Panc1 (cell line): ENCODE results near the gene FAM81B. TPM values are rescaled to one million over a fixed set of nuclear protein-coding genes. Genes with fewer than 3 reads are reported as not detected.

Source experiments
- ATAC-seq: fragments of 200-7000 bp; cut with Tn5 transposase; 2 replicates; pipeline ENCODE4 v1.9.1; 2020; ENCODE audit warnings: mild to moderate bottlenecking, moderate library complexity
- BruUV-seq: library from RNA; stranded (reverse); fragments of 400-500 nt; replicated peaks from 2 replicates; lab custom pipeline; 2021; lab: Mats Ljungman, UMichigan
- CTCF ChIA-PET: fragments of 300-600 bp; sonication (Branson Sonifier 250); formaldehyde crosslinking; loops from one replicate; lab custom pipeline; 2022; ENCODE audit warnings: antibody characterized with exemption; lab: Charles Lee
- POLR2A ChIA-PET: fragments of 300-600 bp; sonication (Branson Sonifier 250); formaldehyde crosslinking; loops from one replicate; lab custom pipeline; 2022; ENCODE audit warnings: antibody characterized with exemption; lab: Charles Lee
- DNase-seq: peaks from one replicate; pipeline ENCODE4 v3.0.0-alpha.2; 2010; ENCODE audit warnings: low read depth, low spot score
- H3K27ac ChIP-seq: 2 replicates; pipeline ENCODE4 v1.5.1; 2011; ENCODE audit warnings: mild to moderate bottlenecking, low read length, inconsistent platforms
- H3K27me3 ChIP-seq: fragments of 200-500 bp; sonication (Bioruptor generic); 2 replicates; pipeline ENCODE4 v1.6.0; 2014; ENCODE audit warnings: low read length, inconsistent platforms; ENCODE audit not compliant: control insufficient read depth, insufficient read depth
- H3K36me3 ChIP-seq: fragments of 200-500 bp; sonication (Bioruptor generic); 2 replicates; pipeline ENCODE4 v1.5.1; 2014; ENCODE audit warnings: inconsistent platforms, mild to moderate bottlenecking, low read length, moderate library complexity; ENCODE audit not compliant: control insufficient read depth, insufficient read depth
- H3K4me1 ChIP-seq: 2 replicates; pipeline ENCODE4 v1.5.1; 2011; ENCODE audit warnings: inconsistent platforms, mild to moderate bottlenecking, low read length, moderate library complexity; ENCODE audit not compliant: control insufficient read depth, insufficient read depth
- H3K4me3 ChIP-seq, 2 experiments: 2 replicates each; pipeline ENCODE4 v1.5.1; 2011 to 2012; ENCODE audit warnings: low read depth in 2 of 2, low read length in 2 of 2, mild to moderate bottlenecking in 2 of 2, inconsistent platforms in 1 of 2, moderate library complexity in 1 of 2
- H3K9me3 ChIP-seq: fragments of 200-500 bp; sonication (Bioruptor generic); 2 replicates; pipeline ENCODE4 v1.5.1; 2014; ENCODE audit warnings: low read depth, mild to moderate bottlenecking, inconsistent platforms, low read length, moderate library complexity; ENCODE audit not compliant: control insufficient read depth, insufficient read depth
- CTCF ChIP-seq: fragments of 450-650 bp; IDR thresholded peaks from 2 replicates; pipeline ENCODE4 v1.5.1; 2017; ENCODE audit warnings: mild to moderate bottlenecking
- POLR2AphosphoS5 ChIP-seq: IDR thresholded peaks from 2 replicates; pipeline ENCODE4 v1.6.1; 2012; ENCODE audit warnings: mild to moderate bottlenecking, low read depth, low read length, moderate library complexity
- REST ChIP-seq, 2 experiments: IDR thresholded peaks; 2 replicates each; pipeline ENCODE4 v1.6.1; 2011 to 2012; ENCODE audit warnings: low read depth in 2 of 2, control low read depth in 1 of 2, low read length in 1 of 2, mild to moderate bottlenecking in 1 of 2, moderate library complexity in 1 of 2; ENCODE audit not compliant: insufficient read depth in 1 of 2
- SIN3A ChIP-seq: IDR thresholded peaks from 2 replicates; pipeline ENCODE4 v1.6.1; 2012; ENCODE audit warnings: low read depth, mild to moderate bottlenecking, low read length, moderate library complexity, borderline replicate concordance; ENCODE audit not compliant: insufficient read depth
- TCF7L2 ChIP-seq: IDR thresholded peaks from 2 replicates; pipeline ENCODE4 v1.6.1; 2011; ENCODE audit warnings: mild to moderate bottlenecking, low read depth, low read length, inconsistent platforms
- in situ Hi-C: cut with HindIII; loops from 2 replicates; pipeline ENCODE4 v1.10.0; 2016; ENCODE audit warnings: low sequenced_read_pairs, low pct_unique_long_range_greater_than_20kb
- intact Hi-C: fragments of 100-400 bp; cut with micrococcal nuclease; formaldehyde crosslinking; loops from one replicate; pipeline ENCODE4 v1.10.0; 2022; ENCODE audit not compliant: unreplicated experiment
- total RNA-seq: library from RNA; stranded (reverse); gene quantifications from one replicate; pipeline ENCODE4 v1.2.1, GENCODE V29; 2021; ENCODE audit not compliant: unreplicated experiment

FAM81B gene
- total RNA-seq, 1 experiment from 2014 or later = not detected

- in situ Hi-C loops = no loop called here
- ChIA-PET CTCF (no interaction called here), POLR2A (no interaction called here)
- H3K27ac ChIP-seq = no peak overlapping the region
- BruUV-seq = no TSS peak
- intact Hi-C loops = no loop called here
- no peaks in the 10 kb centered on the region for H3K4me1 ChIP-seq
- H3K9me3 ChIP-seq = no peaks in the 10 kb centered on the region
- H3K36me3 ChIP-seq = no peaks in the 10 kb centered on the region
- ATAC-seq (no peak), DNase-seq (no peak)
- H3K27me3 ChIP-seq = no peaks in the 10 kb centered on the region; the same call in 1 of the 2 replicates
- no peak for TF ChIP-seq SIN3A
- TF ChIP-seq TCF7L2 = no peak
- TF ChIP-seq POLR2AphosphoS5 = no peak
- no peak for TF ChIP-seq CTCF
- TF ChIP-seq REST (IDR thresholded peaks at IDR 0.05; ENCODE audit: insufficient read depth in 1 of 2, low read depth in 2 of 2, low read length in 1 of 2) = no peak
- no peak overlapping the region for H3K4me3 ChIP-seq
Measured at GRCh38 chr5:95449460-95449859, 58.3 kb downstream of the FAM81B start.

- BruUV-seq = no TSS peak
- intact Hi-C loops (no loop called here), in situ Hi-C loops (no loop called here)
- Histone ChIP-seq H3K9me3 (no peaks in the 10 kb centered on the region), H3K27ac (no peak overlapping the region), H3K4me1 (no peaks in the 10 kb centered on the region), H3K36me3 (no peaks in the 10 kb centered on the region), H3K4me3 (no peak overlapping the region), H3K27me3 (no peaks in the 10 kb centered on the region)
- DNase-seq = no peak
- TF ChIP-seq CTCF = no peak
- ChIA-PET CTCF (no interaction called here), POLR2A (no interaction called here)
- ATAC-seq = no peak
Measured at GRCh38 chr5:95454536-95454935, 63.4 kb downstream of the FAM81B start.

- TF ChIP-seq SIN3A (no peak), POLR2AphosphoS5 (no peak), TCF7L2 (no peak)
- H3K9me3 ChIP-seq = no peaks in the 10 kb centered on the region
- H3K27ac ChIP-seq = no peak overlapping the region
- ATAC-seq = no peak
- no peak for DNase-seq
- H3K4me3 ChIP-seq = no peak overlapping the region
- ChIA-PET CTCF (interaction anchor here (0.6 kb wide), 1 partner anchor 124 kb away, joined by 3 read pairs; no protein-coding TSS in a partner anchor), POLR2A (no interaction called here)
- H3K27me3 ChIP-seq = no peaks in the 10 kb centered on the region
- BruUV-seq = no TSS peak
- in situ Hi-C loops = no loop called here
- H3K4me1 ChIP-seq = no peaks in the 10 kb centered on the region
- intact Hi-C loops = no loop called here
- H3K36me3 ChIP-seq = peaks cover 2% of the 10 kb centered on the region; the same call in 1 of the 2 replicates
Measured at GRCh38 chr5:95460665-95461064, 69.5 kb downstream of the FAM81B start.
